ENCODE measurements around the gene TRIM8. TPM values are rescaled to one million over a fixed set of nuclear protein-coding genes. Genes with fewer than 3 reads are reported as not detected.

The TRIM8 gene
- total and polyA plus RNA-seq, 2 donors (not counting 3 experiments of a cell fraction or from before 2014, with no cell fraction given), result 74.1 to 114 TPM

GRCh38 chr10:102670065-102670670, 25.9 kb downstream of the TRIM8 start:
- Histone ChIP-seq H3K27me3 (ENCODE audit: control insufficient read depth in 2 of 2, insufficient read depth in 2 of 2, low read length in 2 of 2) (no peaks in the 10 kb centered on the region), H4K20me1 (replicated peaks; ENCODE audit: control insufficient read depth, extremely low read depth, insufficient read depth, low read length) (no peaks in the 10 kb centered on the region), H3K9ac (replicated peaks; ENCODE audit: extremely low read depth, insufficient read depth, low read length) (no peak overlapping the region), H3K79me2 (ENCODE audit: control insufficient read depth, insufficient read depth, low read length) (no peaks in the 10 kb centered on the region), H3K9me1 (replicated peaks; ENCODE audit: control insufficient read depth, extremely low read depth, insufficient read depth, low read length) (no peaks in the 10 kb centered on the region), H3K36me3 (ENCODE audit: control insufficient read depth in 2 of 2, extremely low read depth in 1 of 2, insufficient read depth in 2 of 2, low read length in 2 of 2) (no peaks in the 10 kb centered on the region), H2AFZ (ENCODE audit: low read depth, low read length) (no peak overlapping the region), H3K27ac (ENCODE audit: insufficient read depth, low read depth, low read length) (no peak overlapping the region), H3K4me3 (replicated peaks in 1 of 3; ENCODE audit: insufficient read depth in 1 of 3, low read depth in 1 of 3, low read length in 3 of 3) (no peak overlapping the region), H3K4me2 (ENCODE audit: insufficient read depth, low read length) (no peak overlapping the region), H3K9me3 (replicated peaks; ENCODE audit: control insufficient read depth, insufficient read depth, low read length) (no peaks in the 10 kb centered on the region), H3K4me1 (ENCODE audit: control insufficient read depth, extremely low read depth, insufficient read depth, low read length) (peaks cover 5% of the 10 kb centered on the region)
- DNase-seq (ENCODE audit: low read depth, low spot score) (no peak), FAIRE-seq (no peak)
- ChIA-PET CTCF (interaction anchor here (0.7 to 2.7 kb wide), 24 partner anchors 9 to 441 kb away, joined by 3 to 26 read pairs (median 5); partner anchors contain the start of genes ACTR1A, ARL3, SFXN2 and SUFU), POLR2A (interaction anchor here (0.5 kb wide), 1 partner anchor 11 kb away, joined by 4 read pairs; no protein-coding TSS in a partner anchor)
- dilution Hi-C loops (cut with MboI; ENCODE audit: extremely low pct_ligation_motif_present, low sequenced_read_pairs), result no loop called here
- TF ChIP-seq MYC (IDR thresholded peaks at IDR 0.05; ENCODE audit: low read depth, low read length) (no peak), JUN (IDR thresholded peaks at IDR 0.05; ENCODE audit: borderline replicate concordance, insufficient read depth, insufficient read length, low read depth) (no peak), GATA2 (IDR thresholded peaks at IDR 0.05; ENCODE audit: insufficient read depth, insufficient read length, low read depth, low read length) (no peak), CTCF (IDR thresholded peaks at IDR 0.05; ENCODE audit: extremely low read depth in 1 of 2, insufficient read depth in 1 of 2, low read depth in 1 of 2, low read length in 2 of 2) (no peak), POLR2A (IDR thresholded peaks at IDR 0.05; ENCODE audit: low read depth, low read length) (no peak), POLR2AphosphoS5 (IDR thresholded peaks at IDR 0.05; ENCODE audit: insufficient read depth, low read depth, low read length) (no peak), FOS (IDR thresholded peaks at IDR 0.05; ENCODE audit: borderline replicate concordance, insufficient read depth, low read length) (no peak), EZH2 (IDR thresholded peaks at IDR 0.05; ENCODE audit: borderline replicate concordance, low read depth, low read length, severe bottlenecking) (no peak), MAX (IDR thresholded peaks at IDR 0.05; ENCODE audit: insufficient read depth, insufficient read length) (no peak)
- intact Hi-C loops (cut with micrococcal nuclease), result no loop called here
- no TSS peak for BruUV-seq (replicated peaks)

Data from endothelial cell of umbilical vein (primary cell).